Esophagus muscularis mucosa (tissue), 4 donors: ENCODE data around the gene RANBP3. TPM values are rescaled to one million over a fixed set of nuclear protein-coding genes. Genes with fewer than 3 reads are reported as not detected.

Experiments
- DNase-seq: peaks from one replicate; pipeline ENCODE4 v3.0.0-alpha.2; 2017; ENCODE audit errors: extremely low spot score
- H3K27ac ChIP-seq, 4 donors: fragments of 200-600 bp; sonication (generic); replicated peaks in 1 of 4; 1 replicate in 3 of 4; 2 replicates in 1 of 4; pipeline ENCODE4 v1.5.1; 2016 to 2019; ENCODE audit warnings: mild to moderate bottlenecking in 1 of 4
- H3K27me3 ChIP-seq, 4 donors: fragments of 200-600 bp; sonication (generic); one replicate each; pipeline versions ENCODE4 v1.5.1 to v1.6.0; 2016 to 2019
- H3K36me3 ChIP-seq, 4 donors: fragments of 200-600 bp; sonication (generic); one replicate each; pipeline ENCODE4 v1.5.1; 2016 to 2019
- H3K4me1 ChIP-seq, 4 donors: fragments of 200-600 bp; sonication (generic); one replicate each; pipeline ENCODE4 v1.5.1; 2016 to 2019
- H3K4me3 ChIP-seq, 4 donors: fragments of 200-600 bp; sonication (generic); 1 replicate in 2 of 4; 2 replicates in 2 of 4; pipeline ENCODE4 v1.5.1; 2016 to 2019; ENCODE audit warnings: mild to moderate bottlenecking in 4 of 4, moderate library complexity in 1 of 4
- H3K9me3 ChIP-seq, 4 donors: fragments of 200-600 bp; sonication (generic); 1 replicate in 3 of 4; 2 replicates in 1 of 4; pipeline ENCODE4 v1.5.1; 2016 to 2019
- EP300 ChIP-seq: sonication (generic); formaldehyde crosslinking; IDR thresholded peaks from one replicate; pipeline ENCODE4 v1.6.1; 2017; ENCODE audit warnings: antibody characterized with exemption
- POLR2A ChIP-seq: fragments of 450-650 bp; IDR thresholded peaks from one replicate; pipeline ENCODE4 v1.6.1; 2017; ENCODE audit warnings: antibody characterized with exemption, moderate library complexity, mild to moderate bottlenecking, low read depth
- POLR2AphosphoS5 ChIP-seq, 2 donors: sonication (generic); formaldehyde crosslinking; IDR thresholded peaks; one replicate each; pipeline ENCODE4 v1.6.1; 2017; ENCODE audit warnings: antibody characterized with exemption in 2 of 2
- WGBS: methylation state at CpG from one replicate; pipeline ENCODE4 v1.1.5; 2018; 5-methylcytosine and 5-hydroxymethylcytosine counted together
- intact Hi-C: fragments of 100-400 bp; cut with DNase I; formaldehyde crosslinking; loops from one replicate; pipeline ENCODE4 v1.15.1; 2023
- total RNA-seq, 4 donors: library from RNA; depleted of rRNA; stranded (reverse); fragments of >200 nt; gene quantifications; one replicate each; pipeline versions ENCODE4 v1.1.0 to v1.2.1, GENCODE V29; 2016
- TF ChIP-seq, protein P1 (sequence below), 3 experiments: fragments of 200-600 bp in 2 of 3; fragments of 450-650 bp in 1 of 3; sonication (generic) in 2 of 3; IDR thresholded peaks; one replicate each; pipeline ENCODE4 v1.5.1; 2017 to 2019; ENCODE audit warnings: antibody characterized with exemption in 3 of 3, mild to moderate bottlenecking in 2 of 3, moderate library complexity in 1 of 3

RANBP3 gene
- total RNA-seq, 4 donors from 2014 or later = 92.2 to 127 (median 102) TPM

DNA sequence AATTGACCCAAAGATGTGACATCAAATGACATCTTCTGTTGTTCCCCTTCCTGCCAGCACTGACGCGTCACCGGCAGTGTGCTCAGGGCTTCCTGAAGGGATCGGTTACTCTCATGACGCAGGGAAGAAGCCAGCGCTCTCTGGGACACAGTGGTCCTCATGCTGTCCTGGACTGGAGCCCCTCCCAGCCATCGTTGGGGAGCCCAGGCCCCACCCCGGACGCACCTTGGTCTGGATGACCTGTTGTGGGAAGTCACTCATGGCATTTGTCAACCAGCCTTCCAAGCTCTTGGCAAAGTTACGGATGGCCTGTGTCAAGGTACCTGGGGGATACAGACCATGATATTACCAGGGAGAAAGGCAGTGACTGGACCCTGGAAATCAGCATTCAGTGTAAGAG, 26.0 kb upstream of the RANBP3 start:
- Histone ChIP-seq H3K27ac (no peak overlapping the region), H3K36me3 (peaks cover 82 to 97% (median 89%) of the 10 kb centered on the region in 4 donors), H3K27me3 (no peaks in the 10 kb centered on the region), H3K9me3 (no peaks in the 10 kb centered on the region), H3K4me3 (no peak overlapping the region), H3K4me1 (no peaks in the 10 kb centered on the region)
- no peak for DNase-seq
- WGBS = 79% methylated on average over 10 of the region's 10 CpGs
- intact Hi-C loops = no loop called here
- TF ChIP-seq POLR2AphosphoS5 (IDR thresholded peaks at IDR 0.05) = no peak
- TF ChIP-seq POLR2A = no peak
- TF ChIP-seq, protein P1, sequence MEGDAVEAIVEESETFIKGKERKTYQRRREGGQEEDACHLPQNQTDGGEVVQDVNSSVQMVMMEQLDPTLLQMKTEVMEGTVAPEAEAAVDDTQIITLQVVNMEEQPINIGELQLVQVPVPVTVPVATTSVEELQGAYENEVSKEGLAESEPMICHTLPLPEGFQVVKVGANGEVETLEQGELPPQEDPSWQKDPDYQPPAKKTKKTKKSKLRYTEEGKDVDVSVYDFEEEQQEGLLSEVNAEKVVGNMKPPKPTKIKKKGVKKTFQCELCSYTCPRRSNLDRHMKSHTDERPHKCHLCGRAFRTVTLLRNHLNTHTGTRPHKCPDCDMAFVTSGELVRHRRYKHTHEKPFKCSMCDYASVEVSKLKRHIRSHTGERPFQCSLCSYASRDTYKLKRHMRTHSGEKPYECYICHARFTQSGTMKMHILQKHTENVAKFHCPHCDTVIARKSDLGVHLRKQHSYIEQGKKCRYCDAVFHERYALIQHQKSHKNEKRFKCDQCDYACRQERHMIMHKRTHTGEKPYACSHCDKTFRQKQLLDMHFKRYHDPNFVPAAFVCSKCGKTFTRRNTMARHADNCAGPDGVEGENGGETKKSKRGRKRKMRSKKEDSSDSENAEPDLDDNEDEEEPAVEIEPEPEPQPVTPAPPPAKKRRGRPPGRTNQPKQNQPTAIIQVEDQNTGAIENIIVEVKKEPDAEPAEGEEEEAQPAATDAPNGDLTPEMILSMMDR (IDR thresholded peaks at IDR 0.05) = no peak
- TF ChIP-seq EP300 = no peak

DNA sequence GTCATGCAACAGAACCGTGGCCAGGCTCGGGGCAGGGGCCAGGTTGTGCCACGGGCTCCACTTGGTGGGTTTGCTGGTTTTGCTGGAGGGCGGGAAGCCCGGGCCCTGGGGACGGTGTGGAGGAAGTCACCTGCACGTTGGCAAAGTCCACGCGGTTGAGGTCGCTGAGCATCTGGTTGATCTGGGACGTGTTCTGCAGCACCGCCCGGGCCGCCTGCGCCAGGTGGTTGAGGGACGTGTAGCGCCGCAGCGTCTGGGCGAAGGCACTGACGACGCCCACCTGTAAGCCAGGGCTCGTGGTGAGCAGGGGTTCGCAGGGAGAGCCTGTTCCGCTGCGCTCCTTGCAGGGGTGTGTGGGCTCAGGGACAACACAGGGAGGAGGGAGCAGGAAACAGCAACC, 24.7 kb upstream of the RANBP3 start:
- TF ChIP-seq EP300 (no peak), POLR2AphosphoS5 (IDR thresholded peaks at IDR 0.05) (no peak), POLR2A (no peak)
- TF ChIP-seq, protein P1 (IDR thresholded peaks at IDR 0.05) = no peak
- Histone ChIP-seq H3K4me1 (no peaks in the 10 kb centered on the region), H3K36me3 (peaks cover 80 to 100% (median 91%) of the 10 kb centered on the region in 4 donors), H3K4me3 (no peak overlapping the region), H3K27ac (no peak overlapping the region), H3K27me3 (no peaks in the 10 kb centered on the region), H3K9me3 (no peaks in the 10 kb centered on the region)
- no peak for DNase-seq
- intact Hi-C loops = no loop called here
- 96% methylated on average over 21 of the region's 26 CpGs for whole genome bisulfite sequencing

DNA sequence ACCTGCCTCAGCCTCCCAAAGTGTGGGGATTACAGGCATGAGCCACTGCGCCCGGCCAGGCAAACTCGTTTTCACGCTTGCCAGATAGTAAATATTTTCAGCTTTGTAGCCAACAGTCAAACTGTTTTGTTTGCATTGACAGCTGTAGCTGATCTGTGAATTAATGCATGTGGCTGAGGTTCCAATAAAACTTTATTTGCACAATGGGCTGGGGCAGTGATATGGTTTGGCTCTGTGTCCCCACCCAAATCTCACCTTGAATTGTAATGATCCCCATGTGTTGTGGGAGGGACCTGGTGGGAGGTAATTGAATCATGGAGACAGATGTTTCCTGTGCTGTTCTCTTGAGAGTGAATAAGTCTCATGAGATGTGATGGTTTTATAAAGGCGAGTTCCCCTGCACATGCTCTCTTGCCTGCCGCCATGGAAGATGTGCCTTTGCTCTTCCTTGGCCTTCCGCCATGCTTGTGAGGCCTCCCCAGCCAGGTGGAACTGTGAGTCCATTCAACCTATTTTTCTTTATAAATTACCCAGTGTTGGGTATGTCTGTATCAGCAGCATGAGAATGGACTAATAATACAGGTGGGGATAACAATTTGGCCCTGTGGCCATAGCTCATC, 22.4 kb upstream of the RANBP3 start:
- intact Hi-C loops = no loop called here
- 77% methylated on average over 7 of the region's 7 CpGs for WGBS
- H3K4me3 ChIP-seq = no peak overlapping the region
- H3K36me3 ChIP-seq = peaks cover 67 to 100% (median 89%) of the 10 kb centered on the region in 4 donors
- TF ChIP-seq, protein P1 (IDR thresholded peaks at IDR 0.05) = no peak
- no peak for TF ChIP-seq POLR2AphosphoS5 (IDR thresholded peaks at IDR 0.05)
- TF ChIP-seq EP300 = no peak
- no peak for TF ChIP-seq POLR2A
- no peaks in the 10 kb centered on the region for H3K9me3 ChIP-seq
- no peaks in the 10 kb centered on the region for H3K27me3 ChIP-seq
- no peaks in the 10 kb centered on the region for H3K4me1 ChIP-seq
- no peak overlapping the region for H3K27ac ChIP-seq
- no peak for DNase-seq

DNA sequence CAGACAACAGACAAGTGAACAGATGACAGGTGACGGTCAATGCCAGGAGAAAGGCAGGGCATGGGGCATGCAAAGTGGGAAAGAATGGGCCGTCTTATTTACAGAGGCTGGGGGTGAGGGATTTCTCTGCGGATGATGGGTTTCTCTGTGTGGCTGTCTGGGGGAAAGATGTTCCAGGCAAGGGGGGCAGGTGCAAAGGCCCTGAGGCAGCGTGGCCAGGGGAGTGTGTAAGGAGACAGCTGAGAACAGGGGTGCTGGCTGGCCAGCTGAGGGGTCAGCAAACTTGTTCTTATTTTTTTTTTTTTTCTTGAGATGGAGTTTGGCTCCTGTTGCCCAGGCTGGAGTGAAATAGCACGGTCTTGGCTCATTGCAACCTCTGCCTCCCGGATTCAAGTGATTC, 21.8 kb upstream of the RANBP3 start:
- H3K9me3 ChIP-seq = no peaks in the 10 kb centered on the region
- TF ChIP-seq POLR2AphosphoS5 (IDR thresholded peaks at IDR 0.05) (no peak), POLR2A (no peak), EP300 (no peak)
- TF ChIP-seq, protein P1 (IDR thresholded peaks at IDR 0.05) = no peak
- H3K36me3 ChIP-seq = peaks cover 61 to 100% (median 88%) of the 10 kb centered on the region in 4 donors
- no peak for DNase-seq
- no peaks in the 10 kb centered on the region for H3K27me3 ChIP-seq
- no peak overlapping the region for H3K4me3 ChIP-seq
- H3K4me1 ChIP-seq = peaks cover 0 to 4% (median 2%) of the 10 kb centered on the region in 4 donors
- 93% methylated on average over 6 of the region's 6 CpGs for WGBS
- no peak overlapping the region for H3K27ac ChIP-seq
- intact Hi-C loops = loop anchor here (5.0 kb wide), 1 partner anchor 33 kb away; no protein-coding TSS in a partner anchor

DNA sequence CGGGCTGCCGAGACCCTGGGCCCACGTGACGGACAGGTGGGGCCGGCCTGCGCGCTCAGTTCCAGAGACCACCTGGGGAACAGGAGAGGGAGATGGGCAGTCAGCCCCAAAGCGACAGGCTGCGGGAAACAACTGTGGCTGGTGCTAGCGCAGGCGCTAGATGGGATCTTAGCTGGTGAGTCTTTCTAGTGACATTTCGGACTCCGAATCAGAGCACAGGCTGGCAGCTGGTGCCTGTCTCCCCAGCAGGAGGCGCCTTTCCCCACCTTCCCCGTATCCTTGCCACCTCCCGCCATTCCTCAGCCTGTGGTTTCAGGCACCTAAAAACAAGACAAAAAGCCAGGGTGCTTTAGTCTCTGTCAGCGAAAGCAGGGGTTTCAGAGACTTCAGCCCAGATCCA, 19.4 kb upstream of the RANBP3 start:
- no peak overlapping the region for H3K27ac ChIP-seq
- peaks cover 17 to 26% (median 23%) of the 10 kb centered on the region in 4 donors for H3K4me1 ChIP-seq
- no peak overlapping the region for H3K4me3 ChIP-seq
- H3K9me3 ChIP-seq = no peaks in the 10 kb centered on the region
- no peak for DNase-seq
- 83% methylated on average over 13 of the region's 17 CpGs for WGBS
- no peak for TF ChIP-seq POLR2AphosphoS5 (IDR thresholded peaks at IDR 0.05)
- TF ChIP-seq EP300 = no peak
- no peak for TF ChIP-seq POLR2A
- TF ChIP-seq, protein P1 (IDR thresholded peaks at IDR 0.05) = no peak
- H3K36me3 ChIP-seq = peaks cover 38 to 87% (median 70%) of the 10 kb centered on the region in 4 donors
- intact Hi-C loops = loop anchor here (5.0 kb wide), 1 partner anchor 35 kb away; no protein-coding TSS in a partner anchor
- peaks cover 0 to 3% (median 0%) of the 10 kb centered on the region in 4 donors for H3K27me3 ChIP-seq
